GM18867 (cell line): ENCODE data around the gene PIEZO2.
A peak's percentile ranks its signal among the peaks of the same experiment; 100 is the strongest.
"Not testable (repeated sequence)": the region's sequence is repeated elsewhere in the genome, so short reads cannot be mapped to it uniquely, and the experiment has no call there.

ENCODE experiments used
- ATAC-seq: cut with Tn5 transposase; IDR thresholded peaks from one replicate; pipeline ENCODE4 v1.9.1; 2021; ENCODE audit warnings: mild to moderate bottlenecking, moderate library complexity; ENCODE audit not compliant: unreplicated experiment

PIEZO2 gene

DNA sequence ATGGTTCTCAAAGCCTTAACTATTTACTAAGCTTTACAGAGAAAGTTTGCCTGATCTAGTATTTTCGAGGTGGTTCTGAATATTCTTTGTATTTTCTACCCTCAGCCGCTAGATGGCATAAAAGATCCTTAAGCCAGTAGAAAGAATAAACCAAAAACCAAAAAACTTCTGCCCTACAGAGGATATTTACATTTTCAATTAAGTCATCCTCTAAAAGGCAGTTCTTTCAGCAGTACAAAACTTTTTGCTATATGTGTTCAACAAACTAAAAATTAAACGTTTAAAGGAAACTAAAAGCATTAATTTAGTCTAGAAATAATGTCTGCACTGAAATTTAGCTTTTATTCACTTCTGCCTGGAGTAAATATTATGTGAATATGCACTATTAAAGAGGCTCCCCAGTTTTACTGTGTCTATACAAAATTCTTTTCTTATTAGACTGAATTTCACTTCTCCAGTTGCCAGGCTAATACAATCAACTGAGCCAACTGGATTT lies 297.5 kb downstream of the PIEZO2 start:
- ATAC-seq = peak; percentile 53

GRCh38 chr18:10850840-10851239 lies 298.5 kb downstream of the PIEZO2 start:
- ATAC-seq = no peak

GRCh38 chr18:10850216-10850615 lies 299.2 kb downstream of the PIEZO2 start:
- no peak for ATAC-seq

GRCh38 chr18:10847907-10848306 lies 301.5 kb downstream of the PIEZO2 start:
- ATAC-seq = peak; percentile 53

- ATAC-seq = no peak
These were observed 302.0 kb downstream of the PIEZO2 start for GRCh38 chr18:10847408-10847790.

DNA sequence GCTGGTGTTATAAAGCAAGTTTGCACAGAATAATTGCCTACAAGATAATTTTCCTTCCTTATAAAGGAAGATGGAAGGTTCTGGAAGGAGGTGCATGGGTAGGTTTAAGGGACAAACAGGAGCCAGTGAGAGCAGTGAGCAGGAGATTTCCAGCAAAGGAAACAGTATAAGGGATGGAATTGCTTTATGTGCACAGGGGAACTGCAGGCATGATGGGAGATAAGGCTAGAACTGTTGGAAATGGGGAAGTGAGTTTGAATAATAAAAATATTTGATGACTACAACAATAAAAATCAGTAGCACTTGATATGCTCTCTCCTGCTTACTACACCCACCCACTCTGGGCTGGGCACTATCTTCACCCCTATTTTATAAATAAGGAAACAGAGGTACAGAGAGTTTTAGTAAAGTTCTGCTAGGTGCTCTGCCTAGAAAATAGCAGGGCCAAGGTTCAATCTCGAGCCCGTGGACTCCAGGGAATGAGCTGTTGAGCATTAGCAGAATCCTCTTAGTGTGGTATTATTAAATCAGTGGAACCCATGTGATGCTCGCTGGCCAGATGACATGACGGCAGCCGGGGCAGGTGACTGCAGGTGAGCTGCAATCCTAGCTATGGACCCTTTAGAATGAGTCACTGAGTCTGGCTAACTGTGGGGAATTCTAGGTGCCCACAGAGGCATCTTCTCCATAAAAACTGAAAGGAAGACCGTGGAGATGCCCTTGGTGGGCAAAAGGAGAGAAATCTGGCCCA lies 302.5 kb downstream of the PIEZO2 start:
- ATAC-seq = no peak

DNA sequence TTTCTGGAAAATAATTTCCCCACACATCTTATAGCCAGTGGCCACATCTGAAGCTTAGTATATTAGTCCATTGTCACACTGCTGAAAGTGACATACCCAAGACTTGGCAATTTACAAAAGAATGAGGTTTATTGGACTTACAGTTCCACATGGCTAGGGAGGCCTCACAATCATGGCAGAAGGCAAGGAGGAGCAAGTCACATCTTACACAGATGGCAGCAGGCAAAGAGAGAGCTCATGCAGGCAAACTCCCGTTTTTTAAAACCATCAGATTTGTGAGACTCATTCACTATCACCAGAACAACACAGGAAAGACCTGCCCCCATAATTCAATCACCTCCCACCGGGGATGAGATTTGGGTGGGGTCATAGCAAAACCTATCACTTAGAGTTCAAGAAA lies 303.3 kb downstream of the PIEZO2 start:
- not testable (repeated sequence) for ATAC-seq

- no peak for ATAC-seq
These were observed 305.8 kb downstream of the PIEZO2 start for GRCh38 chr18:10843565-10843964.

GRCh38 chr18:10842861-10843260 lies 306.5 kb downstream of the PIEZO2 start:
- ATAC-seq = no peak

DNA sequence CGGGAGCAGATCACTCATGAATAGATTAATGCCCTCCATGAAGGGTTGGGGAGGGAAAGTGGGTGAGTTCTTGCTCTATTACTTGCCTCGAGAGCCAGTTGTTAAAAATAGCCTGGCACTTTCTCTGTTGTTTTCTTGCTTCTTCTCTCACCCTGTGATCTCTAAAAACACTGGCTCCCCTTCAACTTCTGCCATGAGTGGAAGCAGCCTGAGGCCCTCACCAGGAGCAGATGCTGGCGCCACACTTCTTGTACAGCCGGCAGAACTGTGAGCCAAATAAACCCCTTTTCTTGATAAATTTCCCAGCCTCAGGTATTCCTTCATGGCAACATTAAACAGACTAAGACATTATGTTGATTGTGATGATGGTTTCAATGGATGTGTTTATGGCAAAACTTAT lies 307.0 kb downstream of the PIEZO2 start:
- no peak for ATAC-seq

- ATAC-seq = no peak
These were observed 308.2 kb downstream of the PIEZO2 start for GRCh38 chr18:10841203-10841602.

GRCh38 chr18:10840743-10841142 lies 308.6 kb downstream of the PIEZO2 start:
- ATAC-seq = no peak

DNA sequence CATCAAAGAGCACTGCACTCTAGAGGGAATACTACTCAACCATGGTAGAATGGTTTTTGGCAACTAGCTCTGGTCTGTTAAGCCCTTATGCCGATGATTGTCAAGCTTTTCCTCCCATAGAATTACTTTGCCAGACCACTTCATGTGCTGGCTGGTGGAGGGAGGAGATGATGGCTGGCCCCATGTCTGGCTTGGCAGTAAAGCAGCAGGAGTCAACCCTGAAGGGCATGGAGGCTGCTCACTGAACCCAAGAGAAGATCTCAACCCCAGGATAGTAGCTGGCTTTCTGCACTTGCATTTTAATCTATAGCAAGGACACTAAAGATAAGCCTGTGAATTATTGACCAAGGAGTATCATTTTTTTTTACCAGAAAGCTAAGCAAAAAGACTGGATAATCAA lies 309.9 kb downstream of the PIEZO2 start:
- no peak for ATAC-seq

DNA sequence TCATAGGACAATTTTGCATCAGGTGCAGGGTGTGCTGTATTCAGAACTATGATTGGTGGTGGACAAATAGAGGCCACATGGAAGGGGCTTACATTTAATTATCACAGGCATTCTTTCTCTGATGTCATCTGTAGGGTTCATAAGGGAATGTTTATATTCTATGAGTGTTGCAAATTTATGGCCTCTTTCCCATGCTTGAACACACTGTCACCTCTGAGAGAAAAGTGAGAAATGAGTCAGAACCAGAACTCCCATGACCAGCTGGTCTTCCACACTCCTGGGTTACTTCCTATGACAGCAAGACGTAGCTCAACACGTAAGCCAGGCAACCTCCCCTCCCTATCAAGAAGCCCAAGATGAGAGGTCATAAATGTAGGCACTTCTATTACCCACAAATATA lies 310.8 kb downstream of the PIEZO2 start:
- ATAC-seq = peak; percentile 84

- ATAC-seq = no peak
These were observed 315.1 kb downstream of the PIEZO2 start for GRCh38 chr18:10834128-10834815.

- ATAC-seq = no peak
These were observed 315.7 kb downstream of the PIEZO2 start for GRCh38 chr18:10833656-10834055.

- no peak for ATAC-seq
These were observed 323.0 kb downstream of the PIEZO2 start for GRCh38 chr18:10826400-10826799.

- ATAC-seq = no peak
These were observed 326.9 kb downstream of the PIEZO2 start for GRCh38 chr18:10822456-10822855.

DNA sequence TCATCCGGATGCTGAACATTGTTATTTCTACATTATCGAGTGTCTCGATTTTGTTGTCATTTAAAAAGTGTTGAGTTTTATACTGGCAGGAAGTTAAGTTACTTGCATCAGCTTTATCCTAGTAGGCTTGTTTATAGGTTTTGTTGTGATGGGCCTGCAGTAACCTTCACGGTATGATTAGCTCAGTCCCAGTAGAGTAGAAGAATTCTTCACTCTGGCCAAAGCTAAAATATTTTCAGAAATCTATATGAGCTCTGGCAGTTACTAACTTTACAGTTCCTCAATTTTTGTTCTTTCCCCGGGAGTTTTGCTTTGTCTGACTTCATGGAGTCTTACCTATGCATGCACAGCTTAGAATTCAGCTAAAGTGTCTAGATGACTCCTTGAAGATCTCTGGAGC lies 328.7 kb downstream of the PIEZO2 start:
- ATAC-seq = no peak

- ATAC-seq = no peak
These were observed 335.0 kb downstream of the PIEZO2 start for GRCh38 chr18:10814336-10814735.

DNA sequence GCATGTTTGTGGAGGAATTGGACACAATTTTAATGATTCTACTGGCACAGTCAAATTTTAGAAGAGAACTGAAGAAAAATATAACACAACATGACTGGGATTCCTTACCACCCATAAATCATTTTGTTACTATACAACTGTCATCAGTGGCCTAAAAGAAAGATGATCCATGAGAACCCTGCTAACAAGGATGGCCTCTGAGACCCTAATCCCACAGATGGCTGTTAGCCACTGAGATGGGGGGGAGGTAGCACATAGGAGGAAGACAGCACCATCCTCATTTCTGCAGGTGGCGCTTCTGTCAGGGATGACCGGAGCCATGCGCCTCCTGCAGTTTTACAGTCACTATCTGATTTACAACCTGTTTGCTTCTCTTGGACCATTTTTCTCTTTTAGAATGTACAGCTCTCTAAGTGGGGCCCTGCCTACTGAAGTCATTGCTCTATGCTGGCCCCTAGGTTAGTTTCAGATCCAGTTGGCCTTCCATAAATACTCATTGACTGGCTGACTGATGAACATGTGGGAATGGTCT lies 343.7 kb downstream of the PIEZO2 start:
- ATAC-seq = no peak

DNA sequence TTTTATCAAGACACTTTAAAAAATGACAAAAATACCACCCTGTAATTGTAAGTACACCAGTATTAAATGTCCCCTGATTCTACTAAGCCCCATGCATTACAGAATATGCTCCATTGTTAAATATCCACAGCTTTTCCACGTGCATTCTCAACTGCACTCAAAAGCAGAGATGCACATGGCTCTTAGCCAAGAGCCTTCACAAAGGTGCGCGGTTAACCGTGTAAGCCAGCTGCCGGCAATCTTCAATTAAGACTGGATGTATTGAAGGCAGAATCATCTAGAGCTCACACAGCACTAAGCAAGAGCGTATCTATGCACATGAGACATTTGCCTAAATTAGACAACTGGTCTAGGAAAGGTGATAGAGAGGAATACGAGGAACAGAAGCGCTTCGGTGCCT lies 345.2 kb downstream of the PIEZO2 start:
- no peak for ATAC-seq
